H9 (cell line): ENCODE results near the gene DPP7. TPM values are rescaled to one million over a fixed set of nuclear protein-coding genes. Genes with fewer than 3 reads are reported as not detected.

ENCODE experiments used
- DNase-seq: peaks from one replicate; pipeline ENCODE4 v3.0.0-alpha.2; 2017
- H2AFZ ChIP-seq: one replicate; pipeline ENCODE4 v1.6.1; 2013; ENCODE audit warnings: mild to moderate bottlenecking, low read length, control low read depth, moderate library complexity
- H2AK5ac ChIP-seq: 2 replicates; pipeline ENCODE4 v1.6.1; 2013; ENCODE audit warnings: low read length, control low read depth, mixed read lengths; ENCODE audit not compliant: insufficient read length
- H2BK120ac ChIP-seq: one replicate; pipeline ENCODE4 v1.6.1; 2013; ENCODE audit warnings: low read depth, mild to moderate bottlenecking, low read length, control low read depth, inconsistent platforms; ENCODE audit not compliant: poor library complexity, severe bottlenecking
- H2BK12ac ChIP-seq: 2 replicates; pipeline ENCODE4 v1.6.1; 2013; ENCODE audit warnings: low read length, control low read depth, mixed read lengths, low read depth; ENCODE audit not compliant: insufficient read length
- H2BK15ac ChIP-seq: 2 replicates; pipeline ENCODE4 v1.6.1; 2013; ENCODE audit warnings: low read depth, low read length, control low read depth
- H2BK20ac ChIP-seq: one replicate; pipeline ENCODE4 v1.6.1; 2013; ENCODE audit warnings: low read depth, mild to moderate bottlenecking, low read length, control low read depth, inconsistent platforms; ENCODE audit not compliant: poor library complexity, severe bottlenecking
- H2BK5ac ChIP-seq: 2 replicates; pipeline ENCODE4 v1.6.1; 2013; ENCODE audit warnings: low read length, control low read depth, mixed read lengths; ENCODE audit not compliant: insufficient read length
- H3K14ac ChIP-seq: 2 replicates; pipeline ENCODE4 v1.6.1; 2013; ENCODE audit warnings: low read length, control low read depth; ENCODE audit not compliant: insufficient read depth
- H3K18ac ChIP-seq: 2 replicates; pipeline ENCODE4 v1.6.1; 2013; ENCODE audit warnings: low read depth, mild to moderate bottlenecking, mixed read lengths, low read length, control low read depth; ENCODE audit not compliant: insufficient read length
- H3K23ac ChIP-seq: 2 replicates; pipeline ENCODE4 v1.6.1; 2013; ENCODE audit warnings: low read length, control low read depth, mixed read lengths, low read depth; ENCODE audit not compliant: insufficient read length
- H3K23me2 ChIP-seq: 2 replicates; pipeline ENCODE4 v1.6.1; 2013; ENCODE audit warnings: low read depth, mild to moderate bottlenecking, mixed read lengths, low read length, control low read depth; ENCODE audit not compliant: insufficient read length, poor library complexity, severe bottlenecking
- H3K27ac ChIP-seq: 2 replicates; pipeline ENCODE4 v1.5.1; 2013; ENCODE audit warnings: low read length, control low read depth, mixed read lengths, low read depth; ENCODE audit not compliant: insufficient read length
- H3K27me3 ChIP-seq: 2 replicates; pipeline ENCODE4 v1.6.1; 2013; ENCODE audit warnings: low read length, control low read depth, inconsistent platforms; ENCODE audit not compliant: insufficient read depth
- H3K4ac ChIP-seq: 2 replicates; pipeline ENCODE4 v1.6.1; 2013; ENCODE audit warnings: low read depth, mild to moderate bottlenecking, control low read depth, inconsistent platforms, low read length, moderate library complexity
- H3K4me1 ChIP-seq: 2 replicates; pipeline ENCODE4 v1.6.1; 2013; ENCODE audit warnings: low read length, control low read depth, inconsistent platforms; ENCODE audit not compliant: insufficient read depth
- H3K4me2 ChIP-seq: 2 replicates; pipeline ENCODE4 v1.6.1; 2013; ENCODE audit warnings: low read length, control low read depth, mixed read lengths; ENCODE audit not compliant: insufficient read length, insufficient read depth
- H3K56ac ChIP-seq: 2 replicates; pipeline ENCODE4 v1.6.1; 2013; ENCODE audit warnings: low read depth, mild to moderate bottlenecking, mixed read lengths, low read length, control low read depth; ENCODE audit not compliant: insufficient read length
- H3K79me1 ChIP-seq: 2 replicates; pipeline ENCODE4 v1.6.1; 2013; ENCODE audit warnings: low read depth, mild to moderate bottlenecking, moderate library complexity, low read length, control low read depth, inconsistent platforms; ENCODE audit not compliant: insufficient read depth, poor library complexity, severe bottlenecking
- H3K79me2 ChIP-seq: 2 replicates; pipeline ENCODE4 v1.6.1; 2013; ENCODE audit warnings: low read length, control low read depth, inconsistent platforms; ENCODE audit not compliant: insufficient read depth
- H3K9ac ChIP-seq: 2 replicates; pipeline ENCODE4 v1.6.1; 2013; ENCODE audit warnings: low read length, control low read depth, mixed read lengths; ENCODE audit not compliant: insufficient read length; ENCODE audit errors: extremely low read depth
- H3K9me3 ChIP-seq: one replicate; pipeline ENCODE4 v1.6.1; 2013; ENCODE audit warnings: low read depth, low read length, inconsistent platforms; ENCODE audit not compliant: control insufficient read depth
- H3T11ph ChIP-seq: one replicate; pipeline ENCODE4 v1.6.1; 2013; ENCODE audit warnings: mild to moderate bottlenecking, low read length, control low read depth, inconsistent platforms
- H4K20me1 ChIP-seq: one replicate; pipeline ENCODE4 v1.6.1; 2013; ENCODE audit not compliant: control insufficient read depth, insufficient read length, insufficient read depth
- H4K5ac ChIP-seq: 2 replicates; pipeline ENCODE4 v1.6.1; 2013; ENCODE audit warnings: low read depth, mild to moderate bottlenecking, mixed read lengths, low read length, control low read depth; ENCODE audit not compliant: insufficient read length
- H4K8ac ChIP-seq: replicated peaks from 2 replicates; pipeline ENCODE4 v1.6.1; 2013; ENCODE audit warnings: low read length, control low read depth, mixed read lengths, low read depth; ENCODE audit not compliant: insufficient read length
- H4K91ac ChIP-seq: 2 replicates; pipeline ENCODE4 v1.6.1; 2013; ENCODE audit warnings: low read depth, mild to moderate bottlenecking, moderate library complexity, mixed read lengths, low read length, control low read depth; ENCODE audit not compliant: insufficient read length
- H3K27ac Mint-ChIP-seq, 3 experiments: 2 replicates in 2 of 3; 3 replicates in 1 of 3; pipeline ENCODE4 v1.8.0; 2020 to 2021; ENCODE audit warnings: mixed read lengths in 3 of 3, mild to moderate bottlenecking in 1 of 3, moderate library complexity in 1 of 3
- H3K27me3 Mint-ChIP-seq: 2 replicates; pipeline ENCODE4 v1.8.0; 2021; ENCODE audit warnings: low read depth, mild to moderate bottlenecking, moderate library complexity, mixed read lengths
- H3K36me3 Mint-ChIP-seq, 3 experiments: 2 replicates in 2 of 3; 3 replicates in 1 of 3; pipeline ENCODE4 v1.8.0; 2020 to 2021; ENCODE audit warnings: low read depth in 3 of 3, mixed read lengths in 3 of 3; ENCODE audit not compliant: insufficient read depth in 1 of 3
- H3K4me1 Mint-ChIP-seq, 2 experiments: 2 replicates each; pipeline ENCODE4 v1.8.0; 2020; ENCODE audit warnings: mixed read lengths in 2 of 2
- H3K4me3 Mint-ChIP-seq, 2 experiments: 2 replicates in 1 of 2; 3 replicates in 1 of 2; pipeline ENCODE4 v1.8.0; 2020 to 2021; ENCODE audit warnings: mild to moderate bottlenecking in 2 of 2, mixed read lengths in 2 of 2, moderate library complexity in 1 of 2
- H3K9me3 Mint-ChIP-seq, 2 experiments: 2 replicates in 1 of 2; 3 replicates in 1 of 2; pipeline ENCODE4 v1.8.0; 2020; ENCODE audit warnings: mild to moderate bottlenecking in 2 of 2, mixed read lengths in 2 of 2, moderate library complexity in 1 of 2
- WGBS: extraction: QIAGEN DNeasy Blood & Tissue Kit; methylation state at CpG from one replicate; pipeline ENCODE4 v1.1.7; 2013; ENCODE audit warnings: missing lambda C conversion rate, low lambda C conversion rate, mixed read lengths; ENCODE audit not compliant: insufficient read length; ENCODE audit errors: extremely low coverage; 5-methylcytosine and 5-hydroxymethylcytosine counted together
- total RNA-seq: library from RNA; stranded (reverse); gene quantifications from 2 replicates; pipeline ENCODE4 v1.2.1, GENCODE V29; 2021
- TF ChIP-seq, protein P1 (sequence below): fragments of 200-600 bp; sonication (generic); conservative IDR thresholded peaks from 3 replicates; pipeline ENCODE4 v1.8.0; 2021; ENCODE audit warnings: antibody characterized with exemption, mild to moderate bottlenecking

Gene DPP7
- total RNA-seq, 1 experiment from 2014 or later, result 29.4 TPM

GRCh38 chr9:137111788-137112563 is 2.6 kb downstream of the DPP7 start:
- no CpG with 5 or more reads among the region's 35 CpGs for WGBS

More at GRCh38 chr9:137111788-137112563, 2.6 kb downstream of the DPP7 start:
- Histone ChIP-seq H3K4ac (no peak overlapping the region), H3K79me2 (no peaks in the 10 kb centered on the region), H3K27me3 (peaks cover 4% of the 10 kb centered on the region; the same call in 1 of the 2 replicates), H4K8ac (no peak overlapping the region), H3K4me1 (no peaks in the 10 kb centered on the region), H4K91ac (no peak overlapping the region), H3K9me3 (no peaks in the 10 kb centered on the region), H3K23ac (no peak overlapping the region), H2BK5ac (no peak overlapping the region), H3T11ph (no peak overlapping the region), H2BK15ac (no peak overlapping the region; the same call in 1 of the 2 replicates), H3K18ac (no peak overlapping the region), H2BK20ac (no peak overlapping the region), H3K79me1 (no peaks in the 10 kb centered on the region), H3K27ac (no peak overlapping the region), H2AK5ac (no peak overlapping the region), H2BK120ac (no peak overlapping the region), H4K20me1 (no peaks in the 10 kb centered on the region), H3K9ac (no peak overlapping the region), H2AFZ (no peak overlapping the region), H3K14ac (no peak overlapping the region; the same call in 1 of the 2 replicates), H2BK12ac (no peak overlapping the region), H3K23me2 (no peaks in the 10 kb centered on the region), H3K56ac (no peak overlapping the region), H3K4me2 (no peak overlapping the region), H4K5ac (no peak overlapping the region)
- TF ChIP-seq, protein P1, sequence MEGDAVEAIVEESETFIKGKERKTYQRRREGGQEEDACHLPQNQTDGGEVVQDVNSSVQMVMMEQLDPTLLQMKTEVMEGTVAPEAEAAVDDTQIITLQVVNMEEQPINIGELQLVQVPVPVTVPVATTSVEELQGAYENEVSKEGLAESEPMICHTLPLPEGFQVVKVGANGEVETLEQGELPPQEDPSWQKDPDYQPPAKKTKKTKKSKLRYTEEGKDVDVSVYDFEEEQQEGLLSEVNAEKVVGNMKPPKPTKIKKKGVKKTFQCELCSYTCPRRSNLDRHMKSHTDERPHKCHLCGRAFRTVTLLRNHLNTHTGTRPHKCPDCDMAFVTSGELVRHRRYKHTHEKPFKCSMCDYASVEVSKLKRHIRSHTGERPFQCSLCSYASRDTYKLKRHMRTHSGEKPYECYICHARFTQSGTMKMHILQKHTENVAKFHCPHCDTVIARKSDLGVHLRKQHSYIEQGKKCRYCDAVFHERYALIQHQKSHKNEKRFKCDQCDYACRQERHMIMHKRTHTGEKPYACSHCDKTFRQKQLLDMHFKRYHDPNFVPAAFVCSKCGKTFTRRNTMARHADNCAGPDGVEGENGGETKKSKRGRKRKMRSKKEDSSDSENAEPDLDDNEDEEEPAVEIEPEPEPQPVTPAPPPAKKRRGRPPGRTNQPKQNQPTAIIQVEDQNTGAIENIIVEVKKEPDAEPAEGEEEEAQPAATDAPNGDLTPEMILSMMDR, result no peak
- Mint-ChIP-seq H3K27me3 (peaks cover 30% of the 10 kb centered on the region), H3K36me3 (peaks cover 0 to 9% (median 0%) of the 10 kb centered on the region in 3 experiments; a peak in 3 of 7 replicates), H3K9me3 (no peaks in the 10 kb centered on the region), H3K4me1 (no peaks in the 10 kb centered on the region), H3K27ac (no peak overlapping the region), H3K4me3 (no peak overlapping the region)
- DNase-seq, result no peak
